ENCODE data around the gene STXBP3.

DNA sequence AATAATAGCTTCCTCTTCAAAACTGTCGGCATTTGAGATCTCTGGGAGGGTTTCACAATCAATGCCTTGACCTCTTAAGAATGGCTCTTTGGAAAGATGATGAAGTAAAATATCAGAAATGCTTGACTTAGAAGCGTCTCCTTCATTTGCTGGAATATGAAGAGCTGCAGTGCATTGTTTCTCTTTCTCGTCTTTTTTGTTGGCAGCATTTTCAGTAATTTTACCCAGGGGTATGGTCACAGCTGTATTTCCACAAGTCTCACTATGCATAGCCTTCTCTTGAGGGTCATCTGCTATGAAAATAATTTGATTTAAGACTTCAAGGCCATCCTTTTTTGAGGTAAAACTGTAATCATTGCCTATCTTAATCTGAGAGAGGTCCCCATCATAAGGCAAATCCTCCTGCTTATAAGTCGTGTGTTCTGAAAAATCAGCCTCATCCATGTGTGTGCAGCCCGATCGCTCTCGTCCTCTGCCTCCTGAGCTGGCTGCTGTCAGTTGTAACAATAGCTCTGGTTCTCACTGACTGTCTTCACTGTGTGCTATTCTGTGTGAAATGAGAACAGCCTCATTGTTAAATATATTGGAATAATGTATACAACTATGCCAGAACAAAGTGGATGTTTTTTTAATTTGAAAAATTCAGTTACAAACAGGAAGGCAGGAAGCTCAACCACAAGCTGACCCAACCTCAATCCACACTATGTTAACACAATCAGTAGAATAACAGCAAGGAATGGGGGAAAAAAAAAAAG is 105.9 kb downstream of the STXBP3 start:
- TF ChIP-seq USF1 (IDR thresholded peaks at IDR 0.05; ENCODE audit: borderline replicate concordance, low read depth): no peak
- no peak for TF ChIP-seq JUND (IDR thresholded peaks at IDR 0.05)
- TF ChIP-seq CTCF (IDR thresholded peaks at IDR 0.05): no peak
- no peak for TF ChIP-seq REST (IDR thresholded peaks at IDR 0.05; ENCODE audit: low read depth, low read length)
- no peak for TF ChIP-seq NRF1 (IDR thresholded peaks at IDR 0.05; ENCODE audit: low read depth, low read length)
- TF ChIP-seq RFX5 (IDR thresholded peaks at IDR 0.05; ENCODE audit: low read length): no peak
